Cortex of kidney (tissue), 1 donor: ENCODE data around the gene NOTCH1.
"Not testable (repeated sequence)": the region's sequence is repeated elsewhere in the genome, so short reads cannot be mapped to it uniquely, and the experiment has no call there.

Experiments used
- DNase-seq: peaks from one replicate; lab custom pipeline; 2025; lab: John Stamatoyannopoulos, UW

Gene NOTCH1

GRCh38 chr9:136578915-136579649, 33.2 kb upstream of the NOTCH1 start:
- no peak for DNase-seq

GRCh38 chr9:136578626-136578914, 32.7 kb upstream of the NOTCH1 start:
- DNase-seq = no peak

GRCh38 chr9:136577941-136578625, 32.2 kb upstream of the NOTCH1 start:
- no peak for DNase-seq

GRCh38 chr9:136576269-136576626, 30.4 kb upstream of the NOTCH1 start:
- no peak for DNase-seq

GRCh38 chr9:136575626-136576268, 29.9 kb upstream of the NOTCH1 start:
- DNase-seq = no peak

- DNase-seq = not testable (repeated sequence)
These were observed 28.8 kb upstream of the NOTCH1 start for GRCh38 chr9:136574606-136575005.

GRCh38 chr9:136572828-136573625, 27.2 kb upstream of the NOTCH1 start:
- DNase-seq = no peak

GRCh38 chr9:136572003-136572827, 26.4 kb upstream of the NOTCH1 start:
- no peak for DNase-seq

GRCh38 chr9:136571531-136571930, 25.7 kb upstream of the NOTCH1 start:
- DNase-seq = no peak

- DNase-seq = no peak
These were observed 25.1 kb upstream of the NOTCH1 start for GRCh38 chr9:136570916-136571315.

- no peak for DNase-seq
These were observed 24.5 kb upstream of the NOTCH1 start for GRCh38 chr9:136570191-136570845.

GRCh38 chr9:136569526-136570148, 23.8 kb upstream of the NOTCH1 start:
- no peak for DNase-seq

GRCh38 chr9:136568288-136569081, 22.6 kb upstream of the NOTCH1 start:
- no peak for DNase-seq

GRCh38 chr9:136567651-136568287, 21.9 kb upstream of the NOTCH1 start:
- DNase-seq = no peak

- DNase-seq = no peak
These were observed 21.1 kb upstream of the NOTCH1 start for GRCh38 chr9:136566901-136567300.

GRCh38 chr9:136566553-136566895, 20.7 kb upstream of the NOTCH1 start:
- DNase-seq = no peak

- no peak for DNase-seq
These were observed 20.1 kb upstream of the NOTCH1 start for GRCh38 chr9:136565715-136566552.

GRCh38 chr9:136565086-136565714, 19.4 kb upstream of the NOTCH1 start:
- DNase-seq = no peak
